B cell (primary cell): ENCODE data around the gene TFEC. TPM values are rescaled to one million over a fixed set of nuclear protein-coding genes. Genes with fewer than 3 reads are reported as not detected.

ENCODE experiments used
- polyA plus RNA-seq: library from polyadenylated mRNA; depleted of rRNA; stranded (reverse); fragments of >200 nt; gene quantifications from 2 replicates; pipeline ENCODE4 v1.2.3, GENCODE V29; 2012
- total RNA-seq, 2 donors: library from RNA; stranded (reverse); fragments of 120-200 nt in 1 of 2; gene quantifications; 1 replicate in 1 of 2; 2 replicates in 1 of 2; pipeline versions ENCODE4 v1.2.3 to v1.2.4, GENCODE V29; 2013 to 2022

TFEC gene
- total and polyA plus RNA-seq, 2 donors (not counting 1 experiment from before 2014, with no cell fraction given), result 17.3 to 36.3 TPM

Other genes with a start within 250 kb of the TFEC start
- gene TES, start 179.8 kb upstream of the TFEC start, total RNA-seq, result 62.5 and 62.7 TPM in 2 replicates
- gene TES, start 179.8 kb upstream of the TFEC start, polyA plus RNA-seq, result 55.3 and 62.7 TPM in 2 replicates